NB4 (cell line): Measurements from ENCODE around the gene NACC2.

ENCODE experiments used
- DNase-seq: peaks from one replicate; pipeline ENCODE4 v3.0.0; 2010; ENCODE audit warnings: low read depth
- H3K4me3 ChIP-seq: one replicate; pipeline ENCODE4 v1.5.1; 2011; ENCODE audit warnings: mild to moderate bottlenecking, low read depth, low read length, moderate library complexity
- MYC ChIP-seq: IDR thresholded peaks from 2 replicates; pipeline ENCODE4 v1.6.1; 2011; ENCODE audit warnings: low read depth, low read length
- POLR2A ChIP-seq: IDR thresholded peaks from 2 replicates; pipeline ENCODE4 v1.6.1; 2011; ENCODE audit warnings: mild to moderate bottlenecking; ENCODE audit not compliant: insufficient read length; ENCODE audit errors: extremely low read depth
- TF ChIP-seq, protein P1 (sequence below): IDR thresholded peaks from one replicate; pipeline ENCODE4 v1.5.1; 2012; ENCODE audit warnings: low read depth, low read length
- TF ChIP-seq, protein P2 (sequence below): IDR thresholded peaks from 2 replicates; pipeline ENCODE4 v1.6.1; 2011; ENCODE audit warnings: low read depth, low read length

NACC2 gene

DNA sequence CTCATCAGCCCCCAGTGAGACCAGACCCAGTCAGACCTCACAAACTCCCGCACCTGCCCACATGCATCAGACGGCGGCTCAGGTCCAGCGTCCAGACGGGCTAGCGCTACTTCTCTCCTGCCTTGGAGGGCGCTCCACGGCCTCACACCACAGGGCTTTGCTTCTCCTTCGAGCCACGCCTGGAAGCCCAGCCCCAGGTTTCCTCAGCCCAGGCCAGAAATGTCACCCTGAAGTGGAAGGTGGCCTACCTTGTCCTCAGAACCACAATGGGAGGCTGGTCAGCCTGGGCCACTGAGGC is 2.8 kb downstream of the NACC2 start:
- DNase-seq: no peak

DNA sequence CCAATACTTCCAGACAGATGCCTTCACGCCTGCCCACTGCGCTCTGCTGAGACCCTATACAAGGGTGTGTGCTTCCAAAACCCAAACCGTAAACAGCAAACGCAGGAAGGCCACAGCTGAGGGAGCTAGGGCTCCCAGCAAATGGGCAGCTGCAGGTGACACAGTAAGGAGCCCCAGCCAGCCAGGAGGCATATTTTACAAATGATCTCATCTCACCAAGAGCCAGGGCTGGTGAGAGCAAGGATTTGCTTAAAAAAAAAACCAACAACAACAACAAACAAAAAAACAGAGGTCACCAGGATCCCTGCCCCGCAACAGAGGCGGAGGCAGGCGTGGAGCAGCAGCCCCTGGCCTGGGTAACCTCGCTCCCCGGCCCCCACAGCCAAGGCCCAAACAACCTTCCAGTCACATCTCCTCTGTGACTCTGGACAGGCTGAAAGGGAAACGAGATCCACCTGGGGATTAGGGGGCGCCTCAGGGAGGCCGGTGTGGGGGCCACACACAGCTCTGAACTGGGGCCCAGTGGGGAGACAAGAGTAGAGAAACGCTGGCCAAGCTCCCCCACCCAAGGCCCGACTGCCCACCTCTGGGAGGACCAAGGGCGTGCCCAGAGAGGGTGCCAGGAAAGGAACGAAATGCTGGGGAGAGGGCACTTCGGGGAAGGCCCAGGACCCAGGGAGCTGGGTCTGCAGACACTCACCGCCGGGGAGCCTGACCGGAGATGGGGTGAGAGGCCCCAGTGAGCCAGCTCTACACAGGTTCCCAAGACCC is 3.3 kb downstream of the NACC2 start:
- no peak for DNase-seq
- no peak overlapping the region for H3K4me3 ChIP-seq
- no peak for TF ChIP-seq MYC
- TF ChIP-seq, protein P1, sequence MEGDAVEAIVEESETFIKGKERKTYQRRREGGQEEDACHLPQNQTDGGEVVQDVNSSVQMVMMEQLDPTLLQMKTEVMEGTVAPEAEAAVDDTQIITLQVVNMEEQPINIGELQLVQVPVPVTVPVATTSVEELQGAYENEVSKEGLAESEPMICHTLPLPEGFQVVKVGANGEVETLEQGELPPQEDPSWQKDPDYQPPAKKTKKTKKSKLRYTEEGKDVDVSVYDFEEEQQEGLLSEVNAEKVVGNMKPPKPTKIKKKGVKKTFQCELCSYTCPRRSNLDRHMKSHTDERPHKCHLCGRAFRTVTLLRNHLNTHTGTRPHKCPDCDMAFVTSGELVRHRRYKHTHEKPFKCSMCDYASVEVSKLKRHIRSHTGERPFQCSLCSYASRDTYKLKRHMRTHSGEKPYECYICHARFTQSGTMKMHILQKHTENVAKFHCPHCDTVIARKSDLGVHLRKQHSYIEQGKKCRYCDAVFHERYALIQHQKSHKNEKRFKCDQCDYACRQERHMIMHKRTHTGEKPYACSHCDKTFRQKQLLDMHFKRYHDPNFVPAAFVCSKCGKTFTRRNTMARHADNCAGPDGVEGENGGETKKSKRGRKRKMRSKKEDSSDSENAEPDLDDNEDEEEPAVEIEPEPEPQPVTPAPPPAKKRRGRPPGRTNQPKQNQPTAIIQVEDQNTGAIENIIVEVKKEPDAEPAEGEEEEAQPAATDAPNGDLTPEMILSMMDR: no peak
- TF ChIP-seq, protein P2, sequence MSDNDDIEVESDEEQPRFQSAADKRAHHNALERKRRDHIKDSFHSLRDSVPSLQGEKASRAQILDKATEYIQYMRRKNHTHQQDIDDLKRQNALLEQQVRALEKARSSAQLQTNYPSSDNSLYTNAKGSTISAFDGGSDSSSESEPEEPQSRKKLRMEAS: no peak
- no peak for TF ChIP-seq POLR2A

More for the DNA sequence above, 2.8 kb downstream of the NACC2 start:
- no peak overlapping the region for H3K4me3 ChIP-seq
- no peak for TF ChIP-seq POLR2A
- TF ChIP-seq MYC: no peak
- TF ChIP-seq, protein P2: no peak
- TF ChIP-seq, protein P1: no peak

DNA sequence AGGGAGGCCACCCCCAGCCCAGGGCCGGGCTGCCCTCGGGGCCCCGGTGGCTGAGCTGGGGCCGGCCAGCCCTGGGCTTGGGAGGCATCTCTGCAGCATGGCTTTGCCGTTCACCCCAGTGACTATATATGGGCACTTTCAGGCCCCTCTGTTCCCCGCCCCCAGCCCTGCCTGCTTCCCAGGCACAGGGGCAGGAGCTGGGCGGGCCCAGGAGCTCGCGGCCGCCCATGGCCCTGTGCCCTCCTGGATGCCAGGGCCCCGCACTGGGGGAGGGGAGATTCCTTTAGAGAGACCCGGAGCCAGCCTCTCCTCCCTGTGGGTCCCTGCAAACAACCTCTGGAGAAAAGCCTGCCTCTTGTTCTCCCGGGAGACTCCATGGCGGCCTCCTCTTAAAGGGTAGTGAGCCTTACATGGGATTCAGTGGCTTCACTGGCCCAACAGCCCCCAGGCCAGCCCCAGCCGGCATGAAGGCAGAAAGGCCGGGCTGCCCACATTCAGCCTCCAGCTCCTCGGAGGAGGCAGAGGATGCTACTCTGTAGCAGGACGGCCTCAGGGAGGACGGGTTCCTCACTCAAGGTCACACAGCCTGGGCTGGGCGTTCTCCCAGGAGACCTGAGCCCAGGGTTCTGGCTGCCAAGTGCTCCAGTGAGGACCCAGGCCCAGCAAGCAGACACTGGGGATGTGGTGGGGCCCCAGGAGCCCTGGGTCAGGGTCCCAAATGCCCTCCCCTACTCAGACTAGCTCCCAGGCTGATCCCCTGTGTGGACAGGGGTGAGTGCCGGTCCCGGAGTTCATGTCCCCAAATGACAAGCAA is 4.1 kb downstream of the NACC2 start:
- DNase-seq: no peak
- no peak for TF ChIP-seq POLR2A
- no peak for TF ChIP-seq MYC
- TF ChIP-seq, protein P2: no peak
- TF ChIP-seq, protein P1: no peak
- no peak overlapping the region for H3K4me3 ChIP-seq

DNA sequence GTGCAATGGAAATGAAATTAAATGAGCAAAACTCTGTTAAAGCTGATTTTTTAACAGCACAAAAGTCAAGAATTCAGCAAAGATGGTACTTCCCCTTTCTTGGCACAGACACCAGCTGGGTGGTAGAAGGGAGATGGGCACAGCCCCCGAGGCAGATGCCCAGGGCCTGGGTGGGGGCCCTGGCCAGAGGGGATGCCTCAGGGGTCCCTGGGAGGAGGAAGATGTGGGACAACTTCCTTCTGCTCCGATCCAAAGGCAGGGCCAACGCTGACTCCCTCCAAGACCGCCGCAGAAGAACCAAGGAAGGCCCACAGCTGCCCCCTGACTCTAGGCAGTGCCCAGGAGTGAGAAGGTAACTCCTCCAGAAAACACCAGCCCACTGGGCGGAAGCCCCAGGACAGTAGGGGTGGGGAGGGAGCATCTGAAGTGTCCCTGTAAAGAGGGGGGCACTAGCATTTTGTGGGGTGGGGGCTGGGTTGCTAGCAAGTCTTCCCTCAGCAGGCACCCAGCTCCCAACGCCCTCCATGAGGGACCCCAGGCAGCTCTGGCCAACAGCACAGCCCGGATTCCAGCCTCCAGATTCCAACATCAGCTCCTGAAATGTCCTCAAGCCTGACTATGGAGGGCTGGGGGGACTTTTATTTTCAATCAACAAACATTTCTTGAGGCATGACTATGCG is 4.9 kb downstream of the NACC2 start:
- DNase-seq: peak; percentile 55
- TF ChIP-seq, protein P2: no peak
- TF ChIP-seq, protein P1: no peak
- TF ChIP-seq POLR2A (no peak), MYC (no peak)

DNA sequence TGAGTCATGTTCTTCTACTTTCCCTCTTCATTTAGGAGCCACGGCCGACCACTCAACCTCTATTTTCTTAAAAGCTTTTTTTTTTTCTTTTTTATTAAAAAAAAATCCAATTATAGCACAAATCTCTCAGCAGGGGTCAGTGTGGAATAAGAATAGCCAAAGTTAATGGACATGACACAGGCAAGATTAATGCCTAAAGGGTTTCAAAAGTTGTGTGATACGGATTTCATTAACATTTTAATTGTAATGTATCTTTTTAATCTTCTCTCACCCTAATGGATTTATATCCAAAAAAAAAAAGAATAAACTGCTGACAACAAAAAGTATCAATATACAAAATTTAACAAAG is 5.4 kb downstream of the NACC2 start:
- TF ChIP-seq POLR2A (no peak), MYC (no peak)
- TF ChIP-seq, protein P2: no peak
- TF ChIP-seq, protein P1: no peak
- peak overlapping the region; percentile 21 for H3K4me3 ChIP-seq
- peak; percentile 68 for DNase-seq

More for the DNA sequence above, 4.9 kb downstream of the NACC2 start:
- peak overlapping the region; percentile 21 for H3K4me3 ChIP-seq
